ENCODE results near the gene SPNS1.

Gene SPNS1

GRCh38 chr16:28984091-28984490 is 9.5 kb downstream of the SPNS1 start:
- no peak for TF ChIP-seq CTCF (IDR thresholded peaks at IDR 0.05; ENCODE audit: low read depth, low read length)
- H3K4me3 ChIP-seq (replicated peaks in 1 of 2; ENCODE audit: low read depth in 2 of 2, low read length in 2 of 2) = no peak overlapping the region
- no peak for DNase-seq (ENCODE audit: low read depth in 2 of 2)

- no peak for DNase-seq (ENCODE audit: low read depth in 2 of 2)
- no peak within 1 kb of the TSS for H3K4me3 ChIP-seq (replicated peaks in 1 of 2; ENCODE audit: low read depth in 2 of 2, low read length in 2 of 2)
- TF ChIP-seq CTCF (IDR thresholded peaks at IDR 0.05; ENCODE audit: low read depth, low read length) = no peak
Observed at GRCh38 chr16:28984619-28985135, 10.1 kb downstream of the SPNS1 start, which contains the start of gene LAT. TSS of gene LAT (plus strand) at chr16:28985052. CDS start at chr16:28985418, 366 bp downstream.

- H3K4me3 ChIP-seq (replicated peaks in 1 of 2; ENCODE audit: low read depth in 2 of 2, low read length in 2 of 2) = no peak overlapping the region
- DNase-seq (ENCODE audit: low read depth in 2 of 2) = no peak
- TF ChIP-seq CTCF (IDR thresholded peaks at IDR 0.05; ENCODE audit: low read depth, low read length) = no peak
Observed at GRCh38 chr16:28985211-28986041, 10.8 kb downstream of the SPNS1 start.

- H3K4me3 ChIP-seq (replicated peaks in 1 of 2; ENCODE audit: low read depth in 2 of 2, low read length in 2 of 2) = no peak overlapping the region
- no peak for DNase-seq (ENCODE audit: low read depth in 2 of 2)
- TF ChIP-seq CTCF (IDR thresholded peaks at IDR 0.05; ENCODE audit: low read depth, low read length) = no peak
Observed at GRCh38 chr16:28986046-28986445, 11.5 kb downstream of the SPNS1 start.

- no peak for TF ChIP-seq CTCF (IDR thresholded peaks at IDR 0.05; ENCODE audit: low read depth, low read length)
- no peak for DNase-seq (ENCODE audit: low read depth in 2 of 2)
- H3K4me3 ChIP-seq (replicated peaks in 1 of 2; ENCODE audit: low read depth in 2 of 2, low read length in 2 of 2) = no peak overlapping the region
Observed at GRCh38 chr16:28986492-28986891, 11.9 kb downstream of the SPNS1 start.

GRCh38 chr16:28987170-28987853 is 12.7 kb downstream of the SPNS1 start:
- no peak for DNase-seq (ENCODE audit: low read depth in 2 of 2)
- TF ChIP-seq CTCF (IDR thresholded peaks at IDR 0.05; ENCODE audit: low read depth, low read length) = no peak
- no peak overlapping the region for H3K4me3 ChIP-seq (replicated peaks in 1 of 2; ENCODE audit: low read depth in 2 of 2, low read length in 2 of 2)

Measured in cardiac fibroblast (primary cell).